Measurements from ENCODE around the gene CSMD2.

DNA sequence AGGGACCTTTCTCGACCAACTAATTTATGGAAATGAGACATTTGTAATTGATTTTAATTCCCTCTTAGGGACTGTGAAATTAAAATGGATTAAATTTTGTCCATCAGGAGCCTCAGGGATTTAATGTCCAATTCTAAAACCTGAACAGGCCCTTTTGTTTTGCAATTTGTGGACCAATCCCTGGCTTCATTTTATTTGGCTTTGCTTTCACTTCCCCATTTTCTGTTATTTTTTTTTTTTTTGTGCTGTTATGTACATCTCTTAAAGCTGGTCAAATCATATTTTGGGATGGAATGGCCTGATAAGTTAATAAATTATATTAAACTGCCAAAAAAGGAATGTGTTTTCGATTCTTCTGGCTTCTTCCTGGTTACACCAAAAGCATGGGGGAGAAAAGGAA lies 663.7 kb downstream of the CSMD2 start:
- TF ChIP-seq RFX5 (IDR thresholded peaks at IDR 0.05; ENCODE audit: borderline replicate concordance, low read depth, low read length): no peak
- TF ChIP-seq EZH2 (IDR thresholded peaks at IDR 0.05; ENCODE audit: low read depth, low read length, severe bottlenecking): no peak
- no peak for TF ChIP-seq POLR2A (IDR thresholded peaks at IDR 0.05; ENCODE audit: control extremely low read depth in 1 of 2, low read depth in 2 of 2, low read length in 2 of 2)
- no peak for TF ChIP-seq SP1 (IDR thresholded peaks at IDR 0.05; ENCODE audit: low read depth, low read length)
- no peak for TF ChIP-seq SP4 (IDR thresholded peaks at IDR 0.05; ENCODE audit: low read length)
- TF ChIP-seq, protein P1, sequence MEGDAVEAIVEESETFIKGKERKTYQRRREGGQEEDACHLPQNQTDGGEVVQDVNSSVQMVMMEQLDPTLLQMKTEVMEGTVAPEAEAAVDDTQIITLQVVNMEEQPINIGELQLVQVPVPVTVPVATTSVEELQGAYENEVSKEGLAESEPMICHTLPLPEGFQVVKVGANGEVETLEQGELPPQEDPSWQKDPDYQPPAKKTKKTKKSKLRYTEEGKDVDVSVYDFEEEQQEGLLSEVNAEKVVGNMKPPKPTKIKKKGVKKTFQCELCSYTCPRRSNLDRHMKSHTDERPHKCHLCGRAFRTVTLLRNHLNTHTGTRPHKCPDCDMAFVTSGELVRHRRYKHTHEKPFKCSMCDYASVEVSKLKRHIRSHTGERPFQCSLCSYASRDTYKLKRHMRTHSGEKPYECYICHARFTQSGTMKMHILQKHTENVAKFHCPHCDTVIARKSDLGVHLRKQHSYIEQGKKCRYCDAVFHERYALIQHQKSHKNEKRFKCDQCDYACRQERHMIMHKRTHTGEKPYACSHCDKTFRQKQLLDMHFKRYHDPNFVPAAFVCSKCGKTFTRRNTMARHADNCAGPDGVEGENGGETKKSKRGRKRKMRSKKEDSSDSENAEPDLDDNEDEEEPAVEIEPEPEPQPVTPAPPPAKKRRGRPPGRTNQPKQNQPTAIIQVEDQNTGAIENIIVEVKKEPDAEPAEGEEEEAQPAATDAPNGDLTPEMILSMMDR (IDR thresholded peaks at IDR 0.05; ENCODE audit: control extremely low read depth in 1 of 3, insufficient read depth in 1 of 3, low read depth in 1 of 3, low read length in 3 of 3): no peak
- TF ChIP-seq TBP (IDR thresholded peaks at IDR 0.05; ENCODE audit: low read depth, low read length): no peak
- no peak for TF ChIP-seq EP300 (IDR thresholded peaks at IDR 0.05; ENCODE audit: borderline replicate concordance in 1 of 2, low read depth in 2 of 2, low read length in 2 of 2)
